GM21737 (cell line): ENCODE measurements around the gene NAV2.

Experiments used
- ATAC-seq: cut with Tn5 transposase; IDR thresholded peaks from one replicate; pipeline ENCODE4 v1.9.1; 2021; ENCODE audit warnings: mild to moderate bottlenecking, moderate library complexity; ENCODE audit not compliant: unreplicated experiment

The NAV2 gene

DNA sequence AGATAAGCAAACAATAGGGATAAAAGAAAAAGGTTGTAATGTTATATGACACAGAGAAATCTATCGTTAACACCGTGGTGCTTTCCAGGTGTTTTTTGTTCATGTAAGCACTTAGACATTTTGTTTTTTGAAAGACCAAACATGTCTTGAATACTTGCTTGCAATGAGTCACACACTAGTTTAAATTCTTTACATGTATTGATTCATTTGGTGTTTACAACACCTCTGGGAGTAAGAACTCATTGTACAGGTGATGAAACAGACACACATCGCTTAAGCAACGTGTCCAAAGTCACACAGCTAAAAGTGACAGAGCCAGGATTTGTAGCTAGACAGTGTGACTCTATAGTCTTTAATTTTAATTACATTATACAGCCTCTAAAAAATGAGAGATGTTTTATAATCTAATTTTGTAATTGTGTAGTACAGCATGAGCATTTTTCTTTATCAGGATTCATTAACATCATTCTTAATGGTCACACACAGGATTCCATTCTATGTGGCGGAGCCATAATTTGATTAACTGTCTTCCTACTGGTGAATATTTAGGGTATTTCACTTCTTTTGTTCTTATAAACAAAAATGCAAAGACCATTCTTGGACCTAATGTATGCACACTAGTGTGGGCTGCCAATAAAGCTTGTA is 298.8 kb downstream of the NAV2 start:
- no peak for ATAC-seq

DNA sequence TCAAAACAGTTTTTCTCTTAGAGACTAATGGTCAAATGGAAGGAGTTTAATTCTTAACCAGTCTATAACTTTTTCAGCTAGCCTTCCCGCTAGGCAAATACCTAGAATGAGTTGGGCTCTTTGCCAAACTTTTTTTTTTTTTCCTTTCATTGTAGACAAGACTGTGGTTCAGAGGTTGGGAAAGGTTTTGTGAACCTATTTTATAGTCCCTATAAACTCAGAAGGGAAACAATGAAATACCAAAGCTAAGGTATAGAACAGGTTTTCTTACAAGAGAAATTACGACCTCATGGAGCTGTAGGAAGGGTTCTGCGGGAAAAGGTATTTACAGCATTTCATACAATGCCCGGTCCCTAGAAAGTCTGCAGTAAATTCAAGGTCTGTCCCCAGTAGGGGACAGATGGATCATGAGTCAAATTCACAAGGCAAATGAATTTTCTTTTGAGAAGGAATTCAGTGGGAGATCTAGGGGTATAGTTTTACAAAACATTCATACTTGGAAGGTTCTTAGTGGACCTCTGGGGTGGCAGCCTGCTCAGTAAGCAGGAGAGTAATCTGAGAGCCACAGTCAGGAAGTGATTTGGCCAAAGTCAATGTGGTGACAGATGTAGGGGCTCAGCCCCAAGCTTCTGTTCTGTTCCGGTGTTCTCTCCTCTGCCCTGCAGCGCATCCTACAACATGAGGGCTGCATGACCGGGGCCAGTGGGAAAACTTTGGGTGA is 300.9 kb downstream of the NAV2 start:
- ATAC-seq = no peak

DNA sequence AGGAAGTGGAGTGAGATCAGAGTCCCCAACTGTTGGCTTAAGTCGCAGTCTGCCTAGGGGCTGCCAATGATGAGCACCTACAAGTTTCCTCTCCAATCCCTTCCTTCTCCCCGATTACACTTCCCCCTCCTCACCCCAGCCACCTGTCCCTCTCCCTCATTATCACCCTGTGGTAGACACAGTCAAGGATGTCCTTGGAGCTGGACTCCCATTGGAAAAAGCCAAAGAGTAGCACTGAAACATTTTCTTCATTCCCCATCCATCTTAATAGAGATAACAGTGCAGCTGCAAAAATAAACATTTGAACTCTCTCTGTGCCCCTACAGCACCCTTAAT is 301.4 kb downstream of the NAV2 start:
- ATAC-seq = no peak

DNA sequence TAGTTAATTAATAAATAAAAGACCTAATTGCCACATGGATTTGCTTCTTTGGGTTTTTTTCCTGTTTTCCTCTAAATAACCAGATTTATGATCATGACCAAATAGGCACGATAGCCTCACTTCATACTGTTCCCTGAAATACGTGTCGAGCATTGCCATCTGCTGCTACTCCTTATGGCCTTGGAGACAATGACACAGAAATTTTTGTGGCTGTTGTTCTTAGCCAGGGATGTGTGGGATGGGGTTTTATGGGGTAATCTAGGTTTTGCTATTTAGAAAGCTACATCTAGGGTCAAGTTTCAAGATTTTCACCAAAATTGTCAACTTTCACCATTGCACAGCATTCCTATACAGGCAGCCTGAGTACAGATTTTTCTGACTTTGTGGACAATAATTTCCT is 302.5 kb downstream of the NAV2 start:
- ATAC-seq = no peak

DNA sequence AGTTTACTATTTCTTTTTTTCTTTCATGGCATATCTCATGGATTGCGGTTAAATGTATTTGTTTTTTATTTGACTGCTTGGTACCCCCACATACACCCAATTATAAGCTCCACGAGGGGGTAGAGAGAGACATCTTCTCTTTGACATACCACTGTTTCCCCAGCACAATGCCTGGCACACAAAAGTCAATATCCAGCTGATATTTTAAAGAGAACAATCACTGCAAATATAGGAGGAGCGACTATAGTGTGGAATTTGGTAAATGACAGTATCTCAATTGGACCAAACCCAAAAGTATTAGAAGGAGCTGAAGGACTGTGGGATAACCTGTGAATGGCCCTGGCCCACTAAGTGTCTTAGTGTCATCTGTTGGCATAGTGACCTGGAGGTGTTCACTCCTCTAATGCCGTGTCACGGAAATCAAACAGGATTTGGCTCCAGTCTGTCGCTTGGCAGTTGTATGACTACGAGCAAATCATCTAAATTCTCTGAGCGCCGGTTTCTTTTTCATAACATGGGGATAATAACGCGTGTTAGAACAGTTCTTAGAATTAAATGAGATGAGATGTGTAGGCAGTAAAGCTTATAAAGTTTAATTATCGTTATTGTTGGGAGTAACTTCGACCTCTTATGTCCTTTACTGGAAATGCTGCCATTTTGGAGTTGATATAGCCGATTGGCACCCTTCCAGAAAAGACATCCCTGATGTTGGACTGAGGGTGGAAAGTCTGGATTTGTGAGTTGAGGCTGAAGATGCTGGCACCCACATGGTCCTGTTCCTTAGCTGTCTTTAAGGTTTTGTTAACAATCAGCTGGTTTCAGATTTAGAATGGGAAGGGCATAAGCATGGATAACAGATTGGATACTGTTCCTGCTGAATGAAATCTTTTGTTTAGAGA is 303.1 kb downstream of the NAV2 start:
- ATAC-seq = no peak

DNA sequence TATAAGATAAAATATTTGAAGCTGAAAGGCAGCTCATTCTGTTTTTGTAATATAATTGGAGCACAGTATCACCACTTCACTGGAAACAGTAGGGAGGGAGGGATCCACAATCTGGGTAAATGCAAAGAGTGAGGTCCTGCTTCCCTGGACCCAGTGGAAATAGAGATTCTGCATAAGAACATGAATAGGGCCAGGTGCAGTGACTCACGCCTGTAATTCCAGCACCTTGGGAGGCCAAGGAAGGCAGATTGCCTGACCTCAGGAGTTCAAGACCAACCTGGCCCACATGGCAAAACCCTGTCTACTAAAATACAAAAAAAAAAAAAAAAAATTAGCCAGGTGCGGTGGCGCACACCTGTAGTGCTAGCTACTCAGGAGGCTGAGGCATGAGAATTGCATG is 303.9 kb downstream of the NAV2 start:
- ATAC-seq = no peak

DNA sequence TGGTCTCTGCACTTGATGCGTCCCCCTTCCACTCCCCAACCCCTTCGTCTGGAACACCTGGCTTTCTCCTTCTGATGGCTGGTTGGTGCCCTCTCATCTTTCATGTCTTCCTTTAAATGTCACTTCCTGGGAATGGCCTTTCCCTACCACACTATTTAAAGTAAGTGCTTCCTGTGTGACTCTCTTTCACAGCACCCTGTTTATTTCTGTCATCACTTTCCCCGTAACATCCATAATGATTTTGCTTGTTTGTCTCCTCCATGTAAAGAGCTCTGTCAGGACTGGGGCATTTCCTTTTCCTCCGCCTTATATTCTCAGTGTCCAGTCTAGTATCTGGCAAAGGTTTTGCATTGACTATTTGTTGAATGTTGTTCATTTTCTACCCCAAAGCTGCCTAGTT is 304.7 kb downstream of the NAV2 start:
- ATAC-seq = no peak

DNA sequence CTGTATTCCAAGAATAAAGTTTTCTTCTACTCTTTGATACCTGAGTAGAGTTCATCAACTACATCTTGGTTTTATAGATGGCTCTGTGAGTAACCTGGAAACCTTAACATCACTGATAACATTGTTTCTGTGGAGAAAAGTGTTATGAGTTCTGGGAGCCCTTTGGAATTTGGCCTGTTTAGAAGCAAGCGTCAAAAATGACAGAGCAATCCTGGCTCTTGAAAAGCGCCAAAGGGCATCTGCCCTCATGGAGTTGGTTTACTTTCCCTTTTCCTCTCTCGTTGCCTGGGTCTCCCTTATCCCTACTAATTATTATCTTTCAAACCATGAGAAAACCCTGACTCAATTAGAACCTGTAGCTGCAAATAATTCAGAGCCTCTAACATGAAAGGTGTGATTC is 307.6 kb downstream of the NAV2 start:
- ATAC-seq = no peak

DNA sequence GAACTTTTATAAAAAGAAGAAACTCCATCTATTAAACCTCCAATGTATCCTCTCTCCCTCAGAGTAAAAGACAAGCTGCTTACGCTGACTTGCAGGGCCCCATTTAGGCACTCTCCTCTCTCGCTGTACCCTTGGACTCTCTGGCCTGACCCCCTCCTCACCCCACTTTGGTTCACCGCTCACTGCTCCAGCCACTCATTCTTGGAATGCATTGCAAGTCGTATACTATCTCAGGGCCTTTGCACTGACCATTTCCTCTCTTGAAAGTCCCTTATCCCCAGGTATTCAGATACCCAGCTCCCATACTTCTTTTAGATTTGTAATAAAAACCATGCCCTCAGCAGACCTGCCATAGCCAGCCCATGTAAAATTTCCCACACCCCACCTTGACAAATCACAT is 308.1 kb downstream of the NAV2 start:
- ATAC-seq = no peak

DNA sequence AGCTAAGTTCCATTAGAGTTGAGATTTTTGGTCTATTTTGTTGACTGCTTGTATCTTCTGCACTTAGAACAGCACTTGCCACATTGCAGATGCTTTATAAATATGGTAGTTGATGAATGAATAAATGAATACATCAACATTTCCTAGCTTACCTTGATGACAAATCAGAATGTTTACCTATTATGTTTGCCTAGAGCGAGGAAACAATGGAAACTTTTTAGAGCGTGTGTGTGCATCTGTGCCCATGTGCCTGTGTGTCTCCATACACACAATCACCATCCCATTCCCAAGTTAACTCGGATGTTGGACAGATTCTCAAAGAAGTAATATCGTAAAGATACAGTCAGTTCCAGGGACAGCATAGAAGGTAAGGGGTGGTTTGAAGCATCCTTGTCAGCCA is 308.6 kb downstream of the NAV2 start:
- no peak for ATAC-seq

DNA sequence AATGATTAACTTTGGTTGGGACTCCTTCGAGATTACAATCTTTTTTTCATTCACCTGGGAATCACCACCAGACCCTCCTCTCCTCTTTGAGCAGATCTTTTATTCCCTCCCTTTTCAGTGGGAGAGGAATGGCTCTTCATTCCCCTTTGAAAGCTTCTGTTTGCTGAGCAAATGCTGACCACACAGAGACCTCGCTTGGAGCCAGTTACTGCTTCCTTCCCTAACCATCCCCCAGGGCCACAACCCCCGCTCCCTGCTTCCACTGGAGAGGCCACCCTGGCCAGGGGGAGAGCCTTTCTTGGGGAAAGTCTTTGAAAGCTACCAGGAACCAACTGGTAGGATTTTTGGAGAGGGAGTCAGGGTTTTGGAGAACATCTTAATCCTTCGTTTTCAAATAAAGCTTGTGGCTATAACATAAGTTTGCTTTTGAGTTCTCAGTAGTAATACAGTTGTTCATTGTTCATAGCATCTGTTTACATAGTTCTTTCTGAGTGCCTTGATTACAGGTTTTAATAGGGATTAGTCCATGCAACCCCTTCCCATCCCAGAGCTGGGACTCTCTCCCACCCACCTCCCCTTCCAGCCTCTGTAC is 309.2 kb downstream of the NAV2 start:
- no peak for ATAC-seq

DNA sequence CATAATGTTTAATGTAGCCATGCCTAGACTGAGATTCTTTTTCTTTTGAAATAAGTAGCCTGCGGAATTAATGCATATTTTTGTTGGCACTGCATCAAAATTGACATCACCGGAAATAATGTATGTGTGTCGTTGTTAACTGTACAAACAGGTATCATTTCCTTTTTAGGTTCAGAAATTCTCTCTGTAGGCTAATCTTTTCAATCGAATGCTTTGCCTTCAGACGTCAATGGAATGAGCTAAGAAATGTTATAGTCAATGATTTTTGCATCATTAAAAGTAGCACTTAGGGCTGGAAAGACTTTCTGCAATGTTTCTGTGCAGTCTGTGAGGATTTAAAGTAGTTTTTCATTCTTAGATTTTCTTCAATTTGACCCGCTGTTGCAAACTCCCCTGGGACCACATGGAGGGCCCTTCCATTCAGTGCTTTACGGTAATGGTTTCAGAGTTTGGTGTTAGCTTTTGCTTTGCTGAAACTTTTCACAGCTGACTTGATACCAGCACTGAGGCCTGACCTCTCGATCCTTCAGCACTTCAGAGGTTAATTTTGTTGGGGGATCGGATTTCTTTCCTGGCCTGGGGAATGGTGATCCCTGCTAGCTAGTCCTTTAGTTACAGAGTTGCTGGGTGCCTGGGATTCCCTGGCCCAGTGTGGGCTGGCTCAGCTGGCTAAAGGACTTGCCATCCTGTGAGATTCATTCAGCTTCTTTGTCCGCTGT is 309.9 kb downstream of the NAV2 start:
- no peak for ATAC-seq

DNA sequence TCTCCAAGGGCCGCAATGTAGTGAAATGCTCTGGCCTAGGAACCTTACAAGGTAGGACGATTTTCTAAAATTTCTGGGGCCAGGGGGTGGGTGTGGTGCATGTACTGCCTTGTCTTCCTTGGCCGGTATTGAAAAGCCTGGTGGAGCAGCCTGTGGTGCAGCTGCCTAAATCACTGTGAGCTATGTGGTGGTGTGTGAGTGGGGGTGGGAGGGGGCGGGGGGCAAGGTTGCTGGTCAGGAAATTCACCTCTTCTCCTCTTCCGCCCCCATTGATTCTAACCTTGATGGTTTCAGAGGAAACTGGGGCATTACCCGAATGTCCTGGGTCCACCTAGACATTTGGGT is 310.4 kb downstream of the NAV2 start:
- no peak for ATAC-seq

DNA sequence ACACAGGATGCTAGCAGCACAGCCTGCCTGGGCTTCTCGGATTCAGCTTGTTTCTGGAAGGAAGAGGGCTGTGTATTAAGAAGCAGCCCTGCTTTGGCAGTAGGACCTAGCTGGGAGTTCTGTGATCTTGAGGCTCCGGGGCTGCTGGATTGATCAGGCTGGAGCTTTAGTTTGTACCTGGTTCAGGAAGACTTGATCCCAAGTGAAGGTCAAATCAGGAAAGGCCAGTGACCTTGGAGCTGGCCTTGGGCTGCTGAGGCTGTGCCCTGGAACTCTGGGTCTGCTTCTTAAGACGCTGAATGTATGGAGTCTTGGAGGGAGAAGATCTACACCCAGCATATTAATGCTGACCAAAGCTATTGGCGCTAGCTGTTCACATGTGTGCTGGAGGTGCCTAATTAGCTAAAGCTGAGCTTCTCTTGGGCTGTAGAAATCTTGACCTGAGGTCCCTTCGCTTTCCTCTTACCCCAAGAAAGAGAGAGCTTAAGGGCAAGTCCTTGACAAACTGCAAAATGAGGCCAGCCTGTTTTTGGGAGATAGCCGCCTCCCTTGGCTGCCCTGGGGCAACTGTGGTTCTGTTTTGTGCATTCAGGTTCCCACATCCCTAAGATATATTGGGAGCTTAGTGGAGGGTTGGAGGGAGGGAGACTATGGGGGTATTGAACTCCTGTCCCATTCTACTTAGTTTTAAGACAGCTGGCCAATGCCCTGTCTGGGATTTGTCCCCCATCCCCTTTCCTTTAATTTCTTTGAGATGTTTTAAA is 311.7 kb downstream of the NAV2 start:
- ATAC-seq = no peak

DNA sequence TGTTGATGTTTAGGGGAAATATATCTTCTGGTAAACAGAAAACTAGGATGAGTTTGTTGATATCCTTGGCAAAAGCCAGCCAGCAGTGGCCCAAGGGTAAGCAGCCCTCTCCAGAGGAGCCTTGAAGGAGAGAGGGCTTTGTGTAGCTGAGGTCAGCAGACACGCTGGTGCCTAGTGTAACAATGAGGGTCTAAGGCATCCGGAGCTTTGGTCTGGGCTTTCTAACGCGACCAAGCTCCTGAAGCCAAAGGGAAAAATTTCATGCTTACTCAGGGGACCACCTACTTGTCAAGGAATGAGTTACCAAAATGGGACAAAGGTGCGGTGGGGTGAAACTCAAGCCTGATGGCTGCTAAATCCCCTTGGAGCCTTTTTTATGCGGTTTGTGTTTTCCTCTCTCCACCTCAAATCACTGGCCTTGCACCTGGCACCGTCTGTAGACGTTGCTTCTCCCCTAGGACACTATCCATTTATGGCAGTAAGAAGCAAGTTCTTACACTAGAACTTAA is 312.7 kb downstream of the NAV2 start:
- no peak for ATAC-seq

DNA sequence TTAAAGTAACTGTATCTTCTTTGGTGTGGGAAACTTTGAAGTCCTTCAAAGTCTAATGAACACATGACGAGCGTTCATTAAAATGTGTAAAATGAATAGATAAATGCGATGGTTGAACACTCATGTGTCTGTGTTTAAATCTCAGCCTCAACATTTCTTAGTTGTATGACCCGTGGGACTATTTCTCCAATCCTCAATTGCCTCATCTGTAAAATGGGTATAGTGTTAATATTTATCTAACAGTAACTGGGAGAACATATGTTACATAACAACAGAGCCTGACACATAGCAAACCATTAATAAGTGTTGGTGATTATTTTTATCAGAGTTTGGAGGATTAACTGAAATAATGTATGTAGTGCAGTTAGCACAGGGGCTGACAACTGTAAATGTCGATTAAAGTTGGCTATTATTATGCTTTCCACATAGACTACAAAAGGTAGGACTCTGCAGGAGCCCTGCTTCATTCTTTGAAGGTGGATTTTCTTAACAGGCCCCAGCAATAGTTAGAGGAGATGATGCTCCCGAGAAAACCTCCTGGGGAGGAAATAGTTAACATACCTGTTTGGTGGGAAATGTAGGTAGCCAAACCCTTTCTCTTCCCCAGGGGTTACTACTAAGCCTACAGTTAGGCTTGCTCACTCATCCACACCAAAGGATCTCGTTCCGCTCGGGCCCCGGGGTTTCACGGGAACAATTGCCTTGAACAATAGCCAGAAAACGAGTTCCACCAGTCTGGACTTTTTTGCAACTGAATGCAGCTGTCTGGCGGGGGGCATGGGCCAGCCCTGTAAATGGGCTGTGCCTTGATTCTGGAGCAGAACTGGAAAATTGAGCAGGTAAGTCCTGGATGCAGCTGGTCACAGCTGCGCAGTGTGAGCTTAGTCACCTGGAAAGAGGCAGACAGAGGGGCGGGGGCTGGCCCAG is 314.3 kb downstream of the NAV2 start:
- ATAC-seq = no peak

DNA sequence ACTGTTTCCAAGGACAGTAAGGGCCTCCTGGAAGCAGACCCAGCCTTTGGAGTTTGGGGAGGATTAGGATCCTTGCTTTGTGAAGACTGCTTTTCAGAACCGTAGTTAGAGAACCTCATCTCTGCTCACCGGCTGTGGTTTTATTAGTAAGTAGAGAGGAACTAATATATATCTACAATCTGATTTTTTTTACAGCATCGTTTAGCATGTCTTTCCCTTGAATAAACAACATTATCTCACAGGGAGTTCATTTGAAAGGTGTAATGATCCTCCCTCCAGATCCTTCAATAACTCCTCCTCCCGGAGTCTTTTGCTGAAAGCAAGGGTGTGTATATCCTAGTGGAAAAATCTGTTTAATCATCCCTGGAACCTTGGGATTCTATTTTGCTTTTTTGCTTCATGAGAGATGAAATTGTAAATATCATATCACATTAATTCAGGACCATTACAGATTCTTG is 314.9 kb downstream of the NAV2 start:
- no peak for ATAC-seq

DNA sequence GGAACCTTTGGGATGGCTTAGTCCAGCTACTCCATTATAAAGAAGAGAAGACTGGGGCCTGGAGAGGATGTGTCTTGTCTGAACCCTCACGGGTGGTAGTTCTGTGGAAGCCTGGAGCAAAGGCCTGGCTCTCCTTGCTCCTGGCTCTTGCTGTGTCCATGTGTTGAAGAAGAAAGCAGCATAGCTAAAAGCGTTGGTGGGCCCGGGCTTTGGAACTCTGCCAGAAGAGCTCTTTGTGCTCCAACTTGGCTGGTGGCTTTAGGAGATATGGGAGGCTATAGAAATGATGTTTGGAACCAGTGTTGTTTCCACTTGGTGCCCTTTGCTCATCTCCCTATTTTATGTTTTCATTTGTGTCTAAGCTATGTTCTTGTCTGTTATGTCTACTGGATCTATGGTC is 316.6 kb downstream of the NAV2 start:
- ATAC-seq = no peak

DNA sequence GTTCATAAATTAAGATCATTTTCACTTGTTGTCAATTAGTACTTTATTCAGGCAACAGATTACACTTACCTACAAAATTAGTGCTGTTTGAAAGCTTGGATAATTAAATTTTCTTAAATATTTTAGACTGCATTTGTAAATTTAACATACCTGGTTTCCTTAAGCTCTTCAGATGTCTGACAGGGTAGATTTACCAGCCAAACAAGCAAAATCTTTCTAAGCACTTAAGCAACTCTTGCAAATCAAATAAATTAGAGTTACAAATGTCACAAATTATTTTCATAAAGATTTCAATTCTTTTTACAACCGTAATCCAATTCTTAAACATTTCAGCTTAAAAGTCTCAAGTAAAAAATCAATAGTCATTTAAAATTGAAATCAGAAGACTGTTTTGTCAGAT is 317.8 kb downstream of the NAV2 start:
- no peak for ATAC-seq
